Measurements from ENCODE around the gene LRRC8C.

DNA sequence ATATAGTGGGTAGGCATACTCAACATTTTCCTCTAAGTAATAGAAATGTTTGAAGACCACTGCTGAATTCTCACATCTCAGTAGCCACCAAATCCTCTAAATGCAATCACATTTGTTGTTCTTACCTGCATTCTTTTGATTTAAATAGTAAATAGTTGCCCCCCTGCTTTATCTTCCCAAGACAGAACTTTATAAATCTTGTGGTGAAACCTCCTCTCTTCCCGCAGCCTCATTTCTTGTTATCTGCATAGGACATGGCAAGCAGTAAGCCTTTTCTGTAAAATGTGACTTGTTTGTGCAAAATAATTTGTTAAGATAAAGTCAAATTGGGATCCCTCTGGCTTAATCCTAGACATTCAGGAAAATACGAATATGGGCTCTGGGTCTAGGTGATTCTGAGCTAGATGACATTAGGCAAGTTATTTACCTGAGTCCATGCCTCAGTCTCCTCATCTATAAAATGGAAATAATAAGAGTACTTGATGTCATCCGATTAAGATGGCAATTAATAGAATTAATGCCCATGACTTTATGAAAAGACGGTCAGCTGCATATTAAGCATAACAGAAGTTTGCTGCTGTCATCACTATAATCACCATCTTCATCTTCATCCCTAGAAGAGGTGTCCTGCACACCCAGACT, 77.7 kb downstream of the LRRC8C start:
- TF ChIP-seq, protein P1, sequence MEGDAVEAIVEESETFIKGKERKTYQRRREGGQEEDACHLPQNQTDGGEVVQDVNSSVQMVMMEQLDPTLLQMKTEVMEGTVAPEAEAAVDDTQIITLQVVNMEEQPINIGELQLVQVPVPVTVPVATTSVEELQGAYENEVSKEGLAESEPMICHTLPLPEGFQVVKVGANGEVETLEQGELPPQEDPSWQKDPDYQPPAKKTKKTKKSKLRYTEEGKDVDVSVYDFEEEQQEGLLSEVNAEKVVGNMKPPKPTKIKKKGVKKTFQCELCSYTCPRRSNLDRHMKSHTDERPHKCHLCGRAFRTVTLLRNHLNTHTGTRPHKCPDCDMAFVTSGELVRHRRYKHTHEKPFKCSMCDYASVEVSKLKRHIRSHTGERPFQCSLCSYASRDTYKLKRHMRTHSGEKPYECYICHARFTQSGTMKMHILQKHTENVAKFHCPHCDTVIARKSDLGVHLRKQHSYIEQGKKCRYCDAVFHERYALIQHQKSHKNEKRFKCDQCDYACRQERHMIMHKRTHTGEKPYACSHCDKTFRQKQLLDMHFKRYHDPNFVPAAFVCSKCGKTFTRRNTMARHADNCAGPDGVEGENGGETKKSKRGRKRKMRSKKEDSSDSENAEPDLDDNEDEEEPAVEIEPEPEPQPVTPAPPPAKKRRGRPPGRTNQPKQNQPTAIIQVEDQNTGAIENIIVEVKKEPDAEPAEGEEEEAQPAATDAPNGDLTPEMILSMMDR (IDR thresholded peaks at IDR 0.05; ENCODE audit: low read depth, low read length, poor library complexity, severe bottlenecking), result no peak
- TF ChIP-seq EZH2phosphoT487 (IDR thresholded peaks at IDR 0.05; ENCODE audit: borderline replicate concordance, low read length), result no peak

Measured in DOHH2 (cell line).